Myocyte (in vitro differentiated cells): ENCODE data around the gene PARS2. TPM values are rescaled to one million over a fixed set of nuclear protein-coding genes. Genes with fewer than 3 reads are reported as not detected.

Experiments
- DNase-seq: peaks from one replicate; pipeline ENCODE4 v3.0.0-alpha.2; 2012; ENCODE audit warnings: low read depth
- total RNA-seq: library from RNA; depleted of rRNA; stranded (reverse); fragments of >200 nt; gene quantifications from 2 replicates; pipeline ENCODE4 v1.2.3, GENCODE V29; 2014

PARS2 gene
- total RNA-seq, 1 donor from 2014 or later: 7.2 TPM

GRCh38 chr1:54800041-54800898, 35.9 kb upstream of the PARS2 start:
- no peak for DNase-seq

DNA sequence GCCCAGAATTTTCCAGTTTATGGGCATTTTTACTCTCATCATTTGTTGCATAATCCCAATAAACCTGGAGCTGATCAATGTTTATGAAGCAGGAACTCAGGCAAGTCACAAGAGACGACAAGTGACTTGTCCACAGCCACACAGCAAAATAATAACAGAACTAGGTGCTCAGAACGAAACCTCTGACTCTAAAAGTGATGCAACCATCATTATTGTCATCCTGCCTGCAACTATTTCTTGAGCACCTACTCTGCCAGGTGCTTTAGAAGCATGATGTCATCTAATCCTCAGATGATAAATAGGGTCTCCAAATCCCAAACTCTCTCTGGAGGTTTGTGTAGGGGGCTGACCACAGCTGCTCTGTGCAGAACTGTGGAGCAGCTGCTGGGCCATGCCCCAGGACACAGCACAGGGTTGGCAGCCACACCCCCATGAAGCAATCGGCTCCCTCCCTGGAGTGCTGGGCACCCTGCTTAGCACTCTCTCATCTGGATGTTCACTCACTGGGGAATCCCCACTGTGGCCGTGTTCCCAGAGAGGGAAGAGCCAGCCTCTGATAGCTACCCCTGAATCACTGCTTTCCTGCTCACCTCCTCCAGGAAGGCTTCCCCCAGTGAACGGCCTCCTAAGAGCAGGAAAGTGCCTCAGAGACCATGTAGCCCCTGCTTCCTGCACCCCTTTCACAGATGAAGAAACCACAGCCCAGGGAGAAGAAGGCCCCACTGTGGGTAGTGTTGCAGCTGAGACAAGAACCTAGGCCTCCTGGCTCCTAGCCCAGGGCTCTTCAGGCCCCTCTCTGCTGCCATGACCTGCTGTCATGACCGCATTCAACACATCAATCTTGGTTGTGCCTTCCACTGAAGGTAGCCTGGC, 34.7 kb upstream of the PARS2 start:
- DNase-seq: no peak

DNA sequence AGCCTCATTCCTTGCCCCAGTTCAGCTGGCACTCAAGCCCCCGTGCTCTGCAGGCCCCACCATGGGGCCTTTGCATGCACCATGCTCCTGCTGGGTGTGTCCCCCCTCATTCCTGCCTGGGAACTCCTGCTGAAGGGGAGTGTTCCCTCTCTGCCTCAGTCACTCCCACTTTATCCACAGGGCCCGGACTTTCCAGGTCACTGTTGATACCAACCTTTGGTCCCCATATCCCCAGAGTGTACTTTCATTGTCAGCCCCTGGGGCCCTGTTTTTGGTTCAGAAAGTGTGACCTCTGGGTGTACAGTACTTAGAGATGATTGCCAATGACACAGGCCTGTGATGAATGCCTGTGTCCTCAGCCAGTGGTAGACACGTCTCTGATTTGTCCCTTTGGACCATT, 33.9 kb upstream of the PARS2 start:
- DNase-seq: no peak

DNA sequence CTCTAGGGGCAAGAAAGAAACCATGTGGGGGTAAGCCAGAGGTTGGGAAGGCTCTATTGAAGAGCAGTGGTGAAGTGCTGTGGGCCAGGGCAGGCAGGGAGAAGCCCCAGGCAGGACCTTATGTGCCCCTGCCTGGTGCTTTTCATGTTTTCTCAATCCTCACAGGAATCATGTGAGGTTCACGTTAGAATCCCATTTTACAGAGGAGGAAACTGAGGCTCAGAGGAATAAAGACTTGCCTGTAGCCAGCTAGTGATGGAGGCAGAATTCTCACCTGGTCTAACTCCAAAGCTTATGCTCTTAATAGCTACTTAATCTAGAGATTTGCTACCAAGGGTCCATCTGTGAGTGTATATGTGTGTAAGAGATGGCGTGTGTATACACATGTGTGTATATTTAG, 32.6 kb upstream of the PARS2 start:
- no peak for DNase-seq

DNA sequence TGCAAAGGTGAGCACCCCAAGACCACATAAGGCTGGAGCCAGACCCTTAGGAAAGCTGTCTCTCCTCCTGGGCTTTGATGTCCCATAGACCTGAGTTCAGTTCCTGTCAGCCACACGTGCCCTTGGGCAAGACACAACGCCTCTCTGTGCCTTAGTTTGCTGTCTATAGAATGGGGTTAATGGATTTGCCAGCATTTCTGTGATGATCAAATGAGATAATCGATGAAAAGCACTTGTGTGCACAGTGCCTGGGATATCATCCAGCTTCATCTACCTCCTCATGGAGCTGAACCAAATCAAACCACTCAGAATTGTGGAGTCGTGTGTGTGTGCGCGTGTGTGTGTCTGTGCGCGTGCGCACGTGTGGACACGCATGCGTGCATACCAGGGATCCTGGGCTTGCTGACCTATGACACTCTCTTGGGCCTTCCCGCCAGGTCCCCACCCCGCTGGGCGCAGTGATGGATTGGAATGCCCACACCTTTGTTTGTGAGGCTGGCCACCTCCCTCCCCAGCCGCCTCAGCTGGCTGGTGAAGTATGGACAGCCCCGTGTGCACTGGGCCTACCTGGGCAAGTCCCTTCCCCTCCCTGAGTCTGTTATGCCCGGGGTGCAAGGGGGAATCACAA, 31.6 kb upstream of the PARS2 start:
- no peak for DNase-seq

DNA sequence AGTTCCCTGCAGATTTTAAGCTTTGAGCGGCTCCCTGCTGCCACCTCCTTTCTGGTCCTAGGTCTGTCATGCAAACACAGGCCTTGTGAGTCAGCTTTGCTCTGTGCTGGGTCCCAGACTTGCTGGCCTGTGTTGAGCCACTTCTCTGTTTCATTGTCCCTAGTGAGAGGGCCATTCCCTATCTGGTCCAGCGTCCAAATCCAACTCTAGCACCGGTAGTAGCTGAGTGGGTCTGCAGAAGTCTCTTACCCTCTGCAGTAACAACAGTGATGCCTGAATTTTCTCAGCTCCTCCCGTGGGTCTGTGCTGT, 31.0 kb upstream of the PARS2 start:
- DNase-seq: no peak

DNA sequence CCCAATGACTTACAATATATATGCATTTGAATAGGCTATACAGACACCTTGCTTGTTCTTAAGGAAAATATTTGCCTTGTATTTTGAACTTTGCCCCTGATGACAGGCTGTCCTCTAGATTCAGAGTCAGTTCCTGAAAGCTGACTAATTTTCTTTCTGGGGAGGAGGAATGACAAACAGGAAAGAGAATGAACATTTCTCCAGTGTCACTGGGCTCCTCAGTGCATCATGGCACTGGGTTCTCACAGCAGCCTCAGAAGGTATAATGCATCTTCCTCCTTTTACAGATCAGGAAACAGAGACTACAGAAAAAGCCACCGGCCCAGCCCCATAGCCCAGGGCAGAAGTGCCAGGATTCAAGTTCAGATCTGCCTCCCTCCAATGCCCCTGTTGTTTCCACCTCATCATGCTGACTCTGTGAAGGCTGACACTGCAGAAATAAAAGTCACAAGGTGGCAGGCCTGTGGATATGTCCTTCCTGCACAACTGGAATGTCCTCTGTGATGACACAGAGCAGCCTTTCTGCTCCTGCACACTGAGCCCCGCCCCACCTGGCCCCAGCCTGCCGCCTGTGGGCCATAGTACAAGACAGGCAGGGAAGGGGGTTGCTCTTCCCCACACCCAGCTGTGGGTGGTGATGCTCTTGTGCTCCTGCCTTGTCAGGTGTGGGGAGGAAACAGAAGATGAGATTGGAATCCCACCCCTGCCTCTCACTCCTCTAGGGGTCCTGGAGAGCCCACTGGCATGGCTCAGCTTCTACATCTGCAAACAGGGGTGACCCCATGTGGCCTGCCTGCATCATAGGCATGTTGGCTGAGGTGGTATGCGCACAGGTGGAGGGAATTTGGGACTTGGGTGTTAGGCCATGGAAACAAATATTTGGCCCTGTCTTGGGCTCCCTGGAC, 30.4 kb upstream of the PARS2 start:
- no peak for DNase-seq

- no peak for DNase-seq
These were observed 28.5 kb upstream of the PARS2 start for GRCh38 chr1:54792686-54793282.

GRCh38 chr1:54791880-54792522, 27.7 kb upstream of the PARS2 start:
- no peak for DNase-seq

DNA sequence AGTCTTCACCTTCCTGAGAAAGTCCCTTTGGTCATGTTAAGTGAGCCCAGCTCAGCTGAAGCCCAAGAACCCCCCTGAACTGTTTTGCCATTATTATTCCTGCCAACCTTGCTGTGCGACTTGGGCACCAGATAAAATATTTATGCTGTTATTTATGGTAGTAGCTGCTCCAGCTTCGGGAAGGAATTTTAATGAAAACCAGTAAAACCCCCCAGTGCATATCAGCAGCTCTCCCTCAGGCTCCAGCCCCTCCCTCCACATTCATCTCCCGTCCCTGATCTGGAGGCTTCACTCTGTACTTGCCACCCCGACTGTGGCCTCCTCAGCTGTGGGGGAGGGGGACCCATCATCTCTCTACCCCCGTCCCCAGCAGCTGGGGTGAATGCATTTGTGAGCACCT, 24.1 kb upstream of the PARS2 start:
- DNase-seq: no peak

- no peak for DNase-seq
These were observed 23.3 kb upstream of the PARS2 start for GRCh38 chr1:54787604-54788003.

DNA sequence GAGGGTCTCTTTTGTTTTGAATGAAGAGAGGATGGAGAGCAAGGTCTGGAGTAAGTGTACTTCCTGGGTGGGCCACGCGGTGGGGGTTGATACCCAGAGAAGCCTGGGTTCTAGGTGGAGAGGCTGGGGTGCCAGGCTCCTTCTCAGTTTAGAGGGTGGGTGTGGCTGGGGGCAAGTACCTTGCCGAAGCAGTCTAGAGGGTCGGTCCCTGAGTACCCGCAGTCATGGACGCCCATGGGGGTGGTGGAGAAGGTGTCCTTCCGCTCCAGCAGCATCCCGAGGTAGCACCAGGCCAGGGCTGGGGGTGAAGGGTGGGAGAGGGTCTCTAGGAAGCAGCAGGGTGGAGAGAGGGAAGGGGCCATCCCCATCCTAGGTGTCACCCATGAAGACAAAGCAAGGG, 22.5 kb upstream of the PARS2 start:
- DNase-seq: no peak

DNA sequence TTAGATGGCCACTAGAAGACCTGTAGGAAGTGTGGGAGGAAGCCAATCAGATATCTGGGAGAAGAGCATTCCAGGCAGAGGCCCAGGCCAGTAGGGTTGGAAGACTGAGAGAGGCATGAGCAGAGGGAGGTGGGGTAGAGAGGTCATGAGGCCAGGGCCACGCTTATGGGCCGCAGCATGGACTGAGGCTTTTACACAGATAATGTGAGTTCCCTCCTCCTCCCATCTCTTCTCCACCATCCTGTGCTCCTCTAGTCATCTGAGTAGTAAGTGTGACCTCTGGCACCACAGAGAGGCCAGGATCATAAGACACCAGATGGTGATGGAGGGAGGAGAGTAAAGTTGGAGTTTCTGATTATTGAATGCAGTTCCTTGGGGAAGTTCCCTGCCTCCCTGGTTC, 19.7 kb upstream of the PARS2 start:
- DNase-seq: no peak

DNA sequence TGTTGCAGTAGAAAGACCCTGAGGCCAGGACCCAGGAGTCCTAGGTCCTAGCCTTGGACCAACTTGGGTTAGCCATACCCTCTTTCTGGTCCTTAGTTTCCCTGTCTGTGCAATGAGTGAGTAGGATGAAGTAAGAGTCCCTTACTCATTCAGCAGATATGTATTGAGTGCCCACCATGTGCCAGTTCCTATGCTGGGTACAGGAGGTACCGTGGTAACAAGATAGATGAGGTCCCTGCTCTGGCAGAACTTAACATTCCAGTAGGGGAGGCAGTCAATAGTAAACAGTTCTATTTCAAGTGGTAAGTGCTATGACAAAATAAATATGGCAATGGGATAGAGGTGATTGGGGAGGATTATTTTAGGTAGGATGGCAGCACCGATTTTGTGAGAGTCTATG, 18.3 kb upstream of the PARS2 start:
- no peak for DNase-seq

DNA sequence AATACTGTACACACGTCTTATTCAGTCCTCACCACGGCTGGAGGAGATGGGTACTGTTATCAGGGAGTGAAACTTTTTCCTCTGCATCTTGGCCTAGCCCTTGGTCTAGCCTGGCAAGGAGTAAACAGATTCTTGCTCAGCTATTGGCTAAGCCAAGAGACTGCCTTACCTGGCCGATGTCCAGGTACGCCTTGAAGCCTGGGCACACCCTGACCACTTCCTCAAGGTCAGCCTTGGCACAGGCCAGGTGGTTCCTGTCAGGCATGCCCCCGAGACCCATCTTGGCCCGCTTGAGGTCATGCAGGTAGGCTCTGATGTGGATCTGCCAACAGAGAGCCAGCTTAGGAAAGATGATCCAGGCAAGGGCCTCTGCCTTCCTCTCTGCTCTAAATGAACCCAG, 17.8 kb upstream of the PARS2 start:
- no peak for DNase-seq

- no peak for DNase-seq
These were observed 16.9 kb upstream of the PARS2 start for GRCh38 chr1:54781023-54781723.

DNA sequence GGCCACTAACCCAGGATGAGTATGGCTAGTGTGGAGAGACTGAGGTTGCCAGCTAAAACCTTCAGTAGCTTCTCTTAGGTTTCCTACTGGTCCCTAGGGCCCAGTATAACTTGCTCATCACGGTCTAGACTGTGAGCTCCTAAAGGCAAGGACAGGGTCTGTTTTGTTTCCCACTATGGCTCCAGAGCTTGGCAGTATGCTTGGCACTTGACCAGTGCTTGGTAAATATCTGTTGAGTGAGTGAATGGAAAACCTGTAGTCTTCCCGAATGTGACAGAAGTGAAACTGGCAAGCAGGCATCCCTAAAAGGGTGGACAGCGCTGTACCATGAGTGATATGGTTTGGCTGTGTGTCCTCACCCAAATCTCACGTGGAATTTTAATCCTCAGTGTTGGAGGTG, 13.1 kb upstream of the PARS2 start:
- no peak for DNase-seq

DNA sequence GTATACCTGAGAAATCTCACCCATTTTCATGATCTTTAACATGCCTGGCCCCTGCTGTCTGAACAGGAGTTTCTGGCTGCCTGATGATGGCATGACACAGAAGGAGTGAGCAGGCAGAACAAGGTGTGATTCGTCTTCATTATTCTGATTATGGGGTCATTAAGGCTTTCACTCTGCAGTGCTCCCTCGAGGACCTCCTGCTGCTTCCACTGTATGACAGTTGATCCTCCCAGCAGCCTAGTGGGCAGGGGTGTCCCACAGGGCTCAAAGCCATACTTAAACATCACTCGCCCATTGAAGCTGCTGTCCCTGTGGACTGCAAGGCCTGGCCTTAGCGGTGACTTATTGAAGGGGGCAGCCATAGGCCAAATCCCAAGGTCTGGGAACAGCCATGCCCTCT, 12.7 kb upstream of the PARS2 start:
- DNase-seq: no peak
